Heart right ventricle (tissue), 16 donors: ENCODE results near the gene TMPO. TPM values are rescaled to one million over a fixed set of nuclear protein-coding genes. Genes with fewer than 3 reads are reported as not detected.

Source experiments
- ATAC-seq, 8 donors: fragments of 200-7000 bp; cut with Tn5 transposase; one replicate each; pipeline ENCODE4 v1.9.1; 2020; ENCODE audit warnings: mild to moderate bottlenecking in 8 of 8, moderate library complexity in 8 of 8, moderate number of reproducible peaks in 1 of 8
- DNase-seq, 2 donors: peaks; one replicate each; pipeline ENCODE4 v3.0.0-alpha.2; 2020
- H3K27ac ChIP-seq, 10 donors: fragments of 200-600 bp; sonication (generic) in 2 of 10; one replicate each; pipeline versions ENCODE4 v1.5.0 to v1.8.0; 2020 to 2022; ENCODE audit warnings: mild to moderate bottlenecking in 3 of 10
- H3K27me3 ChIP-seq, 7 donors: fragments of 200-600 bp; one replicate each; pipeline ENCODE4 v1.8.0; 2021 to 2022; ENCODE audit warnings: mild to moderate bottlenecking in 2 of 7
- H3K36me3 ChIP-seq, 9 donors: fragments of 200-600 bp; sonication (generic) in 1 of 9; one replicate each; pipeline versions ENCODE4 v1.5.0 to v1.8.0; 2020 to 2022; ENCODE audit warnings: mild to moderate bottlenecking in 2 of 9
- H3K4me1 ChIP-seq, 9 donors: fragments of 200-600 bp; sonication (generic) in 1 of 9; one replicate each; pipeline versions ENCODE4 v1.5.0 to v1.8.0; 2020 to 2022; ENCODE audit warnings: mild to moderate bottlenecking in 4 of 9
- H3K4me3 ChIP-seq, 10 donors: fragments of 200-600 bp; sonication (generic) in 2 of 10; one replicate each; pipeline versions ENCODE4 v1.5.0 to v1.8.0; 2020 to 2022; ENCODE audit warnings: mild to moderate bottlenecking in 7 of 10, moderate library complexity in 2 of 10
- H3K9me3 ChIP-seq, 11 donors: fragments of 200-600 bp in 10 of 11; sonication (generic) in 2 of 11; one replicate each; pipeline versions ENCODE4 v1.5.0 to v1.8.0; 2013 to 2022; ENCODE audit warnings: mild to moderate bottlenecking in 2 of 11, control low read depth in 1 of 11, moderate library complexity in 1 of 11
- CTCF ChIP-seq, 9 donors: fragments of 200-600 bp; sonication (generic) in 2 of 9; IDR thresholded peaks; one replicate each; pipeline versions ENCODE4 v1.5.0 to v1.8.0; 2021 to 2022; ENCODE audit warnings: antibody characterized with exemption in 9 of 9, mild to moderate bottlenecking in 5 of 9, moderate library complexity in 1 of 9
- WGBS, 2 donors: extraction: QIAGEN DNeasy Blood & Tissue Kit; methylation state at CpG; one replicate each; pipeline ENCODE4 v1.1.7; 2013; ENCODE audit warnings: inconsistent platforms in 1 of 2; 5-methylcytosine and 5-hydroxymethylcytosine counted together
- intact Hi-C, 10 donors: fragments of 100-400 bp; cut with DNase I; formaldehyde crosslinking; loops; one replicate each; pipeline versions ENCODE4 v1.11.1 to v1.14.2; 2022
- polyA plus RNA-seq, 2 donors: library from polyadenylated mRNA; stranded (reverse); fragments of 200-250 nt; gene quantifications; one replicate each; pipeline ENCODE4 v1.2.3, GENCODE V29; 2013
- total RNA-seq, 10 donors: library from RNA; stranded (reverse); fragmentation: NEBNext Ultra II Directional in 3 of 10; extraction: Animal tissue kit (Norgen Biotek cat#: 25700) in 3 of 10; gene quantifications; one replicate each; pipeline versions ENCODE4 v1.2.1 to v1.2.4, GENCODE V29; 2021 to 2023
- donor health status: Arrhythmogenic right ventricular cardiomyopathy.
- donor health status: ischemic (EF 13 %, LVEDD 7.1; RV severe dilation, severe dysfunction).
- donor health status: healthy with polysubstance abuse.
- donor health status: DM: no; HTN: yes; CAD: no.
- donor health status: DM: no; HTN: no; CAD: no.
- donor health status: ischemic (EF 25% LVEDD 6.9; RV normal size, moderate dysfunction).
- donor health status: ischemic (EF 25% LVEDD 5.7; RV mildly dilated, moderate dysfunction).
- donor health status: healthy.
- donor health status: DM: yes; HTN: yes; CAD: no.
- donor health status: Ischemic cardiomyopathy.
- donor health status: ischemic (EF 35%, LVEDD 5.7; RV mildly dilated, moderate dysfunction).
- donor health status: nonischemic (EF 11% LVEDD 7.7; RV severe dilation, severe dysfunction).
- donor health status: DM: yes; HTN: yes; CAD: no.
- donor health status: PGD.
- donor health status: ischemic (EF 29% LVEDD 5.4; RV normal size, mild dysfunction).
- donor health status: nonischemic (EF 23%, LVEDD 6.1; RV moderate dilation, normal function).

The TMPO gene
- total and polyA plus RNA-seq, 12 donors = 9.1 to 27.6 (median 12.8) TPM

GRCh38 chr12:98579347-98579746 is 64.0 kb downstream of the TMPO start:
- H3K36me3 ChIP-seq = no peaks in the 10 kb centered on the region
- no peak for ATAC-seq
- no peaks in the 10 kb centered on the region for H3K9me3 ChIP-seq
- DNase-seq = no peak
- H3K27ac ChIP-seq = no peak overlapping the region
- peaks cover 0 to under 1% (median 0%) of the 10 kb centered on the region in 9 donors for H3K4me1 ChIP-seq
- 87 to 90% methylated on average over 5 of the region's 5 CpGs for WGBS, 2 donors
- H3K27me3 ChIP-seq = no peaks in the 10 kb centered on the region
- intact Hi-C loops = no loop called here
- H3K4me3 ChIP-seq = no peak overlapping the region
- TF ChIP-seq CTCF (IDR thresholded peaks at IDR 0.05) = no peak

- TF ChIP-seq CTCF (IDR thresholded peaks at IDR 0.05) = no peak
- no peaks in the 10 kb centered on the region for H3K27me3 ChIP-seq
- no peaks in the 10 kb centered on the region for H3K9me3 ChIP-seq
- no peaks in the 10 kb centered on the region for H3K4me1 ChIP-seq
- H3K36me3 ChIP-seq = no peaks in the 10 kb centered on the region
- intact Hi-C loops = no loop called here
- 94 to 97% methylated on average over 3 of the region's 3 CpGs for WGBS, 2 donors
- ATAC-seq (no peak), DNase-seq (no peak)
- H3K27ac ChIP-seq = no peak overlapping the region
- no peak overlapping the region for H3K4me3 ChIP-seq
Observed at GRCh38 chr12:98579835-98580234, 64.4 kb downstream of the TMPO start.

- ATAC-seq (no peak), DNase-seq (no peak)
- H3K9me3 ChIP-seq = no peaks in the 10 kb centered on the region
- H3K4me3 ChIP-seq = no peak overlapping the region
- H3K36me3 ChIP-seq = no peaks in the 10 kb centered on the region
- no peak overlapping the region for H3K27ac ChIP-seq
- 94 to 98% methylated on average over 5 of the region's 5 CpGs for WGBS, 2 donors
- no peak for TF ChIP-seq CTCF (IDR thresholded peaks at IDR 0.05)
- intact Hi-C loops = no loop called here
- H3K27me3 ChIP-seq = no peaks in the 10 kb centered on the region
- H3K4me1 ChIP-seq = no peaks in the 10 kb centered on the region
Observed at GRCh38 chr12:98580695-98581094, 65.3 kb downstream of the TMPO start.

GRCh38 chr12:98581101-98581500 is 65.7 kb downstream of the TMPO start:
- ATAC-seq (no peak), DNase-seq (no peak)
- no peak for TF ChIP-seq CTCF (IDR thresholded peaks at IDR 0.05)
- WGBS, 2 donors = 89 to 90% methylated on average over 1 of the region's 1 CpG
- no peak overlapping the region for H3K27ac ChIP-seq
- H3K4me1 ChIP-seq = no peaks in the 10 kb centered on the region
- no peaks in the 10 kb centered on the region for H3K36me3 ChIP-seq
- H3K9me3 ChIP-seq = no peaks in the 10 kb centered on the region
- no peaks in the 10 kb centered on the region for H3K27me3 ChIP-seq
- H3K4me3 ChIP-seq = no peak overlapping the region
- intact Hi-C loops = no loop called here

- no peak for TF ChIP-seq CTCF (IDR thresholded peaks at IDR 0.05)
- intact Hi-C loops = no loop called here
- no peaks in the 10 kb centered on the region for H3K36me3 ChIP-seq
- ATAC-seq (no peak), DNase-seq (no peak)
- no peaks in the 10 kb centered on the region for H3K27me3 ChIP-seq
- H3K4me3 ChIP-seq = no peak overlapping the region
- H3K27ac ChIP-seq = no peak overlapping the region
- 83 to 84% methylated on average over 6 of the region's 6 CpGs for WGBS, 2 donors
- no peaks in the 10 kb centered on the region for H3K4me1 ChIP-seq
- H3K9me3 ChIP-seq = no peaks in the 10 kb centered on the region
Observed at GRCh38 chr12:98582093-98582492, 66.7 kb downstream of the TMPO start.
